ENCODE measurements around the gene SEC63. TPM values are rescaled to one million over a fixed set of nuclear protein-coding genes. Genes with fewer than 3 reads are reported as not detected.

The SEC63 gene
- total RNA-seq, 2 experiments from 2014 or later = 13.0 to 139 TPM

- Histone ChIP-seq H3K79me2 (ENCODE audit: insufficient read depth, low read depth, low read length) (no peaks in the 10 kb centered on the region), H3K4me3 (ENCODE audit: low read depth, low read length, poor library complexity, severe bottlenecking) (no peak overlapping the region), H4K20me1 (ENCODE audit: insufficient read depth, low read length) (no peaks in the 10 kb centered on the region), H3K9me3 (ENCODE audit: low read length) (no peaks in the 10 kb centered on the region), H3K27ac (ENCODE audit: low read depth, low read length, poor library complexity, severe bottlenecking) (no peak overlapping the region), H2AFZ (ENCODE audit: low read length) (no peak overlapping the region), H3K4me1 (ENCODE audit: insufficient read depth, low read length, poor library complexity, severe bottlenecking) (no peaks in the 10 kb centered on the region), H3K4me2 (ENCODE audit: low read length) (no peak overlapping the region), H3K9me2 (ENCODE audit: insufficient read depth, low read length) (no peaks in the 10 kb centered on the region), H3K36me3 (ENCODE audit: insufficient read depth, low read length) (no peaks in the 10 kb centered on the region)
- DNase-seq (ENCODE audit: low spot score) = no peak
- ChIA-PET CTCF (ENCODE audit: unreplicated experiment) (no interaction called here), POLR2A (no interaction called here)
- BruUV-seq (replicated peaks) = no TSS peak
- no peak for TF ChIP-seq CTCF (conservative IDR thresholded peaks at IDR 0.05; ENCODE audit: low read length)
- TF ChIP-seq EZH2phosphoT487 (IDR thresholded peaks at IDR 0.05; ENCODE audit: borderline replicate concordance, low read depth, low read length) = no peak
- intact Hi-C loops (cut with micrococcal nuclease; ENCODE audit: unreplicated experiment) = loop anchor here (10.0 kb wide), 1 partner anchor 525 kb away; no protein-coding TSS in a partner anchor
Measured at GRCh38 chr6:107970255-107970654, 12.2 kb upstream of the SEC63 start.

DNA sequence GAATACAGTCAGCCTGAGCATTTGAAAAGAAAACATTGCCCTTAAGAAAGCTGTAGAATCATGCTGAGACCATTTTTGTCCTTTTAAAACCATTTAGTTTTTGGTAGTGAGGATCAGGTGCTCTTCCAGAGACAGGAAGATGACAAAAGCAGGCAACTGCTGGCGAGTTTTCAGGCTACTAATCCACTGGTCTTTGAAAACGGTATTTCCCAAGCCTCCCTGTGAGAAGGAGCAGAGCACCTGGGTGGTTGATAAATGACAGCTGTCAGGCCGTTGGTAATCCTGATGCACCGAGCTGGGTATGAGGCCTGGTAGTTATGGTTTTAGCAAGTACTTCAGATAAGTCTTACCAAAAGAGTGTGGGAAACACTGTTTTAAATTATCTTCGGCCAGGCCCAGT lies 10.1 kb upstream of the SEC63 start:
- no peak overlapping the region for H3K4me2 ChIP-seq (ENCODE audit: low read length)
- BruUV-seq (replicated peaks) = no TSS peak
- CTCF ChIA-PET (ENCODE audit: unreplicated experiment) = no interaction called here
- no peaks in the 10 kb centered on the region for H3K79me2 ChIP-seq (ENCODE audit: insufficient read depth, low read depth, low read length)
- H3K9me2 ChIP-seq (ENCODE audit: insufficient read depth, low read length) = no peaks in the 10 kb centered on the region
- DNase-seq (ENCODE audit: low spot score) = no peak
- H3K4me3 ChIP-seq (ENCODE audit: low read depth, low read length, poor library complexity, severe bottlenecking) = no peak overlapping the region
- H4K20me1 ChIP-seq (ENCODE audit: insufficient read depth, low read length) = no peaks in the 10 kb centered on the region
- POLR2A ChIA-PET = no interaction called here
- TF ChIP-seq EZH2phosphoT487 (IDR thresholded peaks at IDR 0.05; ENCODE audit: borderline replicate concordance, low read depth, low read length) (no peak), CTCF (conservative IDR thresholded peaks at IDR 0.05; ENCODE audit: low read length) (no peak)
- H3K36me3 ChIP-seq (ENCODE audit: insufficient read depth, low read length) = no peaks in the 10 kb centered on the region
- H3K27ac ChIP-seq (ENCODE audit: low read depth, low read length, poor library complexity, severe bottlenecking) = no peak overlapping the region
- no peak overlapping the region for H2AFZ ChIP-seq (ENCODE audit: low read length)
- intact Hi-C loops (cut with micrococcal nuclease; ENCODE audit: unreplicated experiment) = no loop called here
- no peaks in the 10 kb centered on the region for H3K9me3 ChIP-seq (ENCODE audit: low read length)
- H3K4me1 ChIP-seq (ENCODE audit: insufficient read depth, low read length, poor library complexity, severe bottlenecking) = no peaks in the 10 kb centered on the region

- Histone ChIP-seq H3K4me1 (ENCODE audit: insufficient read depth, low read length, poor library complexity, severe bottlenecking) (no peaks in the 10 kb centered on the region), H3K79me2 (ENCODE audit: insufficient read depth, low read depth, low read length) (no peaks in the 10 kb centered on the region), H3K4me2 (ENCODE audit: low read length) (no peak overlapping the region), H3K9me3 (ENCODE audit: low read length) (no peaks in the 10 kb centered on the region), H3K36me3 (ENCODE audit: insufficient read depth, low read length) (no peaks in the 10 kb centered on the region), H4K20me1 (ENCODE audit: insufficient read depth, low read length) (no peaks in the 10 kb centered on the region), H3K4me3 (ENCODE audit: low read depth, low read length, poor library complexity, severe bottlenecking) (no peak overlapping the region), H3K9me2 (ENCODE audit: insufficient read depth, low read length) (no peaks in the 10 kb centered on the region), H2AFZ (ENCODE audit: low read length) (no peak overlapping the region), H3K27ac (ENCODE audit: low read depth, low read length, poor library complexity, severe bottlenecking) (no peak overlapping the region)
- intact Hi-C loops (cut with micrococcal nuclease; ENCODE audit: unreplicated experiment) = no loop called here
- no peak for DNase-seq (ENCODE audit: low spot score)
- CTCF ChIA-PET (ENCODE audit: unreplicated experiment) = interaction anchor here (0.8 kb wide), 1 partner anchor 817 kb away, joined by 3 read pairs; no protein-coding TSS in a partner anchor
- POLR2A ChIA-PET = no interaction called here
- no TSS peak for BruUV-seq (replicated peaks)
- TF ChIP-seq EZH2phosphoT487 (IDR thresholded peaks at IDR 0.05; ENCODE audit: borderline replicate concordance, low read depth, low read length) (no peak), CTCF (conservative IDR thresholded peaks at IDR 0.05; ENCODE audit: low read length) (no peak)
Measured at GRCh38 chr6:107965746-107966145, 7.7 kb upstream of the SEC63 start.
